Glomerular visceral epithelial cell (primary cell): Measurements from ENCODE around the gene UTF1.

Experiments used
- DNase-seq: peaks from one replicate; pipeline ENCODE4 v3.0.0-alpha.2; 2016; ENCODE audit errors: extremely low spot score

The UTF1 gene

GRCh38 chr10:133230044-133230361 is at the start of gene UTF1:
Gene UTF1, plus strand, starts transcription at chr10:133230217. Its CDS starts 72 bp downstream, at chr10:133230289.
- DNase-seq = no peak

GRCh38 chr10:133180965-133181639 is 48.9 kb upstream of the UTF1 start:
- no peak for DNase-seq

- DNase-seq = no peak
These were observed 47.8 kb upstream of the UTF1 start for GRCh38 chr10:133182190-133182589.

GRCh38 chr10:133182791-133183645 is 47.0 kb upstream of the UTF1 start:
- no peak for DNase-seq

- no peak for DNase-seq
These were observed 46.2 kb upstream of the UTF1 start for GRCh38 chr10:133183646-133184378.

- no peak for DNase-seq
These were observed 45.3 kb upstream of the UTF1 start for GRCh38 chr10:133184591-133185244.

- DNase-seq = no peak
These were observed 44.6 kb upstream of the UTF1 start for GRCh38 chr10:133185421-133185820.

GRCh38 chr10:133185916-133186315 is 44.1 kb upstream of the UTF1 start:
- DNase-seq = no peak

GRCh38 chr10:133186416-133187090 is 43.5 kb upstream of the UTF1 start:
- no peak for DNase-seq

GRCh38 chr10:133187091-133187905 is 42.7 kb upstream of the UTF1 start:
- DNase-seq = no peak

GRCh38 chr10:133187906-133188681 is 41.9 kb upstream of the UTF1 start:
- no peak for DNase-seq

GRCh38 chr10:133189256-133189655 is 40.8 kb upstream of the UTF1 start:
- DNase-seq = no peak

GRCh38 chr10:133189726-133190125 is 40.3 kb upstream of the UTF1 start:
- no peak for DNase-seq

- no peak for DNase-seq
These were observed 39.8 kb upstream of the UTF1 start for GRCh38 chr10:133190225-133190624.

GRCh38 chr10:133191651-133192050 is 38.4 kb upstream of the UTF1 start:
- no peak for DNase-seq

- DNase-seq = no peak
These were observed 35.9 kb upstream of the UTF1 start for GRCh38 chr10:133194151-133194550.

GRCh38 chr10:133195096-133195495 is 34.9 kb upstream of the UTF1 start:
- DNase-seq = no peak

GRCh38 chr10:133195611-133196010 is 34.4 kb upstream of the UTF1 start:
- DNase-seq = no peak

GRCh38 chr10:133196221-133196915 is 33.6 kb upstream of the UTF1 start:
- DNase-seq = no peak
